Esophagus squamous epithelium (tissue), 5 donors: ENCODE results near the gene XYLT2. TPM values are rescaled to one million over a fixed set of nuclear protein-coding genes. Genes with fewer than 3 reads are reported as not detected.

Experiments
- DNase-seq: peaks from one replicate; lab custom pipeline; 2025; lab: John Stamatoyannopoulos, UW
- H3K27ac ChIP-seq, 4 donors: fragments of 200-600 bp; sonication (generic); one replicate each; pipeline ENCODE4 v1.5.1; 2016 to 2019; ENCODE audit warnings: mild to moderate bottlenecking in 1 of 4
- H3K27me3 ChIP-seq, 4 donors: fragments of 200-600 bp; sonication (generic); 1 replicate in 3 of 4; 2 replicates in 1 of 4; pipeline versions ENCODE4 v1.5.1 to v1.6.0; 2017 to 2021; ENCODE audit warnings: antibody characterized with exemption in 1 of 4
- H3K36me3 ChIP-seq, 3 donors: fragments of 200-600 bp; sonication (generic); one replicate each; pipeline ENCODE4 v1.5.1; 2016 to 2019
- H3K4me1 ChIP-seq, 3 donors: fragments of 200-600 bp; sonication (generic); one replicate each; pipeline ENCODE4 v1.5.1; 2017 to 2019
- H3K4me3 ChIP-seq, 4 donors: fragments of 200-600 bp; sonication (generic); 1 replicate in 3 of 4; 2 replicates in 1 of 4; pipeline ENCODE4 v1.5.1; 2016 to 2019; ENCODE audit warnings: mild to moderate bottlenecking in 2 of 4, moderate library complexity in 1 of 4
- H3K9me3 ChIP-seq, 3 donors: fragments of 200-600 bp; sonication (generic); one replicate each; pipeline ENCODE4 v1.5.1; 2016 to 2019
- POLR2A ChIP-seq, 4 donors: fragments of 450-650 bp; IDR thresholded peaks; one replicate each; pipeline ENCODE4 v1.6.1; 2017; ENCODE audit warnings: antibody characterized with exemption in 4 of 4, mild to moderate bottlenecking in 4 of 4, moderate library complexity in 3 of 4
- WGBS, 2 donors: methylation state at CpG; one replicate each; pipeline ENCODE4 v1.1.5; 2018; 5-methylcytosine and 5-hydroxymethylcytosine counted together
- intact Hi-C: fragments of 100-400 bp; cut with DNase I; formaldehyde crosslinking; loops from one replicate; pipeline ENCODE4 v1.15.0; 2022
- total RNA-seq, 4 donors: library from RNA; depleted of rRNA; stranded (reverse); fragments of >200 nt; gene quantifications; one replicate each; pipeline ENCODE4 v1.1.0, GENCODE V29; 2016
- TF ChIP-seq, protein P1 (sequence below), 6 experiments: fragments of 450-650 bp in 4 of 6; fragments of 200-600 bp in 2 of 6; sonication (generic) in 2 of 6; IDR thresholded peaks; one replicate each; pipeline ENCODE4 v1.5.1; 2016 to 2019; ENCODE audit warnings: antibody characterized with exemption in 6 of 6, mild to moderate bottlenecking in 4 of 6, moderate library complexity in 4 of 6
- donor health status: DM: yes; HTN: yes; CAD: no.

XYLT2 gene
- total RNA-seq, 4 donors from 2014 or later: 10.0 to 17.5 (median 13.5) TPM

DNA sequence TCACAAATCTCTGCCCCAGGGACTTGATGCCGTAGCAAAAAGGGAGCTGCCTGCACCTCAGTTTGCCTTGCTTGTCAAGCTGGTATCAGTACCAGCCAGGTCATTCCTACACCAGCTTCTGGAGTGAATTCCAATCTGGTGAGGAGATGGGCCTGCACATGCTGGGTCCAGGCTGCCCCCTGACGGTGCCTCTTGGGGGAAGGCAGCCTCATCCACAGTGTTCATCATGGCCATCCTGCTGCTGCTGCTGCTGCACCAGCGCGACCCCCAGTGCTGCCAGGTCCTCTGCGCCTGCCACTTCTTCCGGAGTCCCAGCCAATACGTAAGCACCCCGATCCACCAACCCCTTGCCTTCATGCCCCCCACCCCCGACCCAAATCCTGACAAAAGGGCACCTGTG is 18.8 kb downstream of the XYLT2 start:
- Histone ChIP-seq H3K27ac (no peak overlapping the region), H3K36me3 (peaks cover 24 to 73% (median 27%) of the 10 kb centered on the region in 3 donors), H3K4me1 (peaks cover 0 to 27% (median 5%) of the 10 kb centered on the region in 3 donors), H3K4me3 (no peak overlapping the region), H3K9me3 (no peaks in the 10 kb centered on the region), H3K27me3 (no peaks in the 10 kb centered on the region)
- intact Hi-C loops: no loop called here
- DNase-seq: no peak
- TF ChIP-seq, protein P1, sequence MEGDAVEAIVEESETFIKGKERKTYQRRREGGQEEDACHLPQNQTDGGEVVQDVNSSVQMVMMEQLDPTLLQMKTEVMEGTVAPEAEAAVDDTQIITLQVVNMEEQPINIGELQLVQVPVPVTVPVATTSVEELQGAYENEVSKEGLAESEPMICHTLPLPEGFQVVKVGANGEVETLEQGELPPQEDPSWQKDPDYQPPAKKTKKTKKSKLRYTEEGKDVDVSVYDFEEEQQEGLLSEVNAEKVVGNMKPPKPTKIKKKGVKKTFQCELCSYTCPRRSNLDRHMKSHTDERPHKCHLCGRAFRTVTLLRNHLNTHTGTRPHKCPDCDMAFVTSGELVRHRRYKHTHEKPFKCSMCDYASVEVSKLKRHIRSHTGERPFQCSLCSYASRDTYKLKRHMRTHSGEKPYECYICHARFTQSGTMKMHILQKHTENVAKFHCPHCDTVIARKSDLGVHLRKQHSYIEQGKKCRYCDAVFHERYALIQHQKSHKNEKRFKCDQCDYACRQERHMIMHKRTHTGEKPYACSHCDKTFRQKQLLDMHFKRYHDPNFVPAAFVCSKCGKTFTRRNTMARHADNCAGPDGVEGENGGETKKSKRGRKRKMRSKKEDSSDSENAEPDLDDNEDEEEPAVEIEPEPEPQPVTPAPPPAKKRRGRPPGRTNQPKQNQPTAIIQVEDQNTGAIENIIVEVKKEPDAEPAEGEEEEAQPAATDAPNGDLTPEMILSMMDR (IDR thresholded peaks at IDR 0.05): no peak
- no peak for TF ChIP-seq POLR2A (IDR thresholded peaks at IDR 0.05)
- WGBS, 2 donors: 78% methylated on average over 5 of the region's 9 CpGs; no CpG with 5 or more reads in 1 of the 2 donors

DNA sequence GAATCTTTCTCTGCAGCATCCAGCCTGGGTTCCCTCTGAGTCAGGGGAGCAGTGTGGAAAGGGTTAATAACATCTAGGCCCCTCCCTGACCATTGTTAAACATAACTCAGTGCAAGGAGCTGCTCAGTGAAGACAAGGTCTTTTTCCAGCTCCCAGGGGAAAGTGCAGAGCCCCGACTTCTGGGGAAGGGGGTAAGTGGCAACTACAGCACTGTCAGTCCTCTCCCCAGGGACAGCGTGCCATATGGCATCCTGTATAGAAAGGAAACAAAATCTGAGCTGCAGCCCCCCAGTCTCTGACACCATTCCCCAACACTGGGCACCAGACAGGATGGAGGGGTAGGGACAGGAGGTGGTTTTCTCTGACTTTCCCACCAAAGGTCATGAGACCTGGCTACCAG is 19.2 kb downstream of the XYLT2 start:
- Histone ChIP-seq H3K4me3 (no peak overlapping the region), H3K4me1 (peaks cover 0 to 27% (median 5%) of the 10 kb centered on the region in 3 donors), H3K27ac (no peak overlapping the region), H3K36me3 (peaks cover 28 to 73% (median 32%) of the 10 kb centered on the region in 3 donors), H3K27me3 (no peaks in the 10 kb centered on the region), H3K9me3 (no peaks in the 10 kb centered on the region)
- no peak for DNase-seq
- TF ChIP-seq, protein P1 (IDR thresholded peaks at IDR 0.05): no peak
- no peak for TF ChIP-seq POLR2A (IDR thresholded peaks at IDR 0.05)
- intact Hi-C loops: no loop called here
- WGBS, 2 donors: 67 to 80% methylated on average over 1 to 2 of the region's 2 CpGs

DNA sequence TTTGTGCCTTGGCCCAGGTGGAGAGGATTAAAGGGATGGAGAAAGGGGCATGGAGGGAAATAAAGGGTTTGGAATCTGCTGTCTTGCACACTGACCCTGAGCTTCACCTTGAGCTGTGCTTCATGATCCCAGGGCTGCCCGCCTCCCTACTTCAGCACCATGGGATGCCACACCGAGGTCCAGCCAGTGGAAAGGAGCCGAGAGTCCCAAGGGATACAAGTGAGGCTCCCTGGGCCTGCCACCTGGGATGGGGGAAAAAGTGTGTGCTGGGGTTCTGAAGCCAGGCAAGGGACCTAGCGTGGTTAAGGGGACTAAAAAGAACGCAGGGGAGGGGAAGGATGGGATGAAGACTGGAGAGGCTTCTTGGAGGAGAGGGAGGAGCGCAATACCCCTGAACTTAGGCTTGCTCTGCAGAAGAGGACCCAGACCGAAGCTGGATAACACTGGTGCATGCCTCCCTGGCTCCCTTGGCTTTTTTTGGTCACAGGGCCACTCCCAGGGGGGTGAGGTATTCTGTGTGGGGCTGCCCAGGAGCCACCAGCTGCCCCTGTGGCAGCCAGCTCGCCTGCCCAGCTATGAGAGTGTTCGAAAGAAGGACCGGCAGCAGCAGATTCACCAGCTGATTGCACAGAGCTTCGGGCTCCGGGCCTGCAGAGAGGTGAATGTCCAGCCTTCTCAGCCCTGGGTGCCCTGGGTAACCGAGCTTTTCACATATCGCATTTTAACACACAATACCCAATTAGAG is 19.9 kb downstream of the XYLT2 start:
- WGBS, 2 donors: 88 to 94% methylated on average over 12 to 13 of the region's 14 CpGs
- Histone ChIP-seq H3K36me3 (peaks cover 31 to 73% (median 33%) of the 10 kb centered on the region in 3 donors), H3K27ac (no peak overlapping the region), H3K4me1 (peaks cover 0 to 30% (median 5%) of the 10 kb centered on the region in 3 donors), H3K4me3 (no peak overlapping the region), H3K27me3 (no peaks in the 10 kb centered on the region), H3K9me3 (no peaks in the 10 kb centered on the region)
- no peak for TF ChIP-seq POLR2A (IDR thresholded peaks at IDR 0.05)
- TF ChIP-seq, protein P1 (IDR thresholded peaks at IDR 0.05): no peak
- DNase-seq: no peak
- intact Hi-C loops: no loop called here

DNA sequence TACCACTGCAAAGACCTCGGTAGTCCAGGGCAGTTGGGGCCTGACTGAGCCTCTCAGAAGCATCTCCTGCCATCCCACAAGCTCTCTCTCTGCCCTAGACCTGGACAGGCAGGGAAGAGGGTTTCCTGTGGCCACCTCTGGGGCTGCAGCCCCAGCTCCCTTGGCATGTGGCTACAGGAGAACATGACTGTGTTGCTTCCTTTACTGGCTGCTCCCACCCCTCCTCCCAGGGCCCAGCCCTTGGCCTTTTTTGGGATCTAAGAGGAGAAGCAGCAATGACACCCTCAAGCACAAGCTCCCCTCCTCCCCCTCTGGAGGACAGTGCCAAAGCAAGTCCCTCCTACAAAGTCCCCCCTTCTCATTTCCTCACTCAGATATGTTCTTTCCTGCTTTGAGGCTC is 21.5 kb downstream of the XYLT2 start:
- TF ChIP-seq, protein P1 (IDR thresholded peaks at IDR 0.05): no peak
- TF ChIP-seq POLR2A (IDR thresholded peaks at IDR 0.05): no peak
- Histone ChIP-seq H3K27ac (no peak overlapping the region), H3K36me3 (peaks cover 31 to 70% (median 33%) of the 10 kb centered on the region in 3 donors), H3K4me1 (peaks cover 13 to 40% (median 17%) of the 10 kb centered on the region in 3 donors), H3K4me3 (no peak overlapping the region), H3K27me3 (no peaks in the 10 kb centered on the region), H3K9me3 (no peaks in the 10 kb centered on the region)
- DNase-seq: no peak
- intact Hi-C loops: no loop called here
- WGBS, 2 donors: no CpG with 5 or more reads among the region's 1 CpG

DNA sequence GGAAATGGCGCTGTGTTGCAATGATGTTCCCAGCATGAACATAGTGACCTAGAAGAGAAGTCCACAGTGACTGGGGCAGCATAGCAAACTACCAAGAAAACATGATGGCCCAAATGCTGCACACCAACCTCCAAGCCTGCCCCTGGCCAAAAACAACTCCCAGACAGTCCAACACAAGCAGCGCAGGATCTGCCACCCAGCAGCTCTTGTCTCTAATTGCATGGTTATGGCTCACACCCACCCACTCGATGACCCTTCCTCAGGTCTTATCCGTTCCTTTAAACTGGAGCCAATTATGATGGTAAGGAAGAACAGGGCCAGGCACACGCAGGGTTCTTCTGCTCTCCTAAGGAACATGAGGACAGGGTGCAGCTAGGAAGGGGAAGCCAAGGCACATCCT is 24.1 kb downstream of the XYLT2 start:
- TF ChIP-seq POLR2A (IDR thresholded peaks at IDR 0.05): no peak
- TF ChIP-seq, protein P1 (IDR thresholded peaks at IDR 0.05): no peak
- WGBS, 2 donors: 90 to 96% methylated on average over 5 of the region's 5 CpGs
- Histone ChIP-seq H3K9me3 (no peaks in the 10 kb centered on the region), H3K27ac (no peak overlapping the region), H3K36me3 (peaks cover 31 to 62% (median 33%) of the 10 kb centered on the region in 3 donors), H3K4me1 (peaks cover 15 to 27% (median 19%) of the 10 kb centered on the region in 3 donors), H3K27me3 (no peaks in the 10 kb centered on the region), H3K4me3 (no peak overlapping the region)
- intact Hi-C loops: no loop called here
- no peak for DNase-seq
